GM18499 (cell line): Measurements from ENCODE around the gene RPL35A.

Experiments used
- ATAC-seq: cut with Tn5 transposase; IDR thresholded peaks from one replicate; pipeline ENCODE4 v1.9.1; 2021; ENCODE audit warnings: moderate number of reproducible peaks; ENCODE audit not compliant: insufficient read depth, unreplicated experiment

The RPL35A gene

GRCh38 chr3:197994736-197995135 lies 44.7 kb downstream of the RPL35A start:
- ATAC-seq, result no peak

- ATAC-seq, result no peak
Measured at GRCh38 chr3:197996855-197997254, 46.9 kb downstream of the RPL35A start.

GRCh38 chr3:197997936-197998335 lies 47.9 kb downstream of the RPL35A start:
- no peak for ATAC-seq
